ENCODE measurements around the gene COQ9.

The COQ9 gene

GRCh38 chr16:57473176-57473840 is 26.0 kb downstream of the COQ9 start:
- no peak for DNase-seq

GRCh38 chr16:57473906-57474305 is 26.6 kb downstream of the COQ9 start:
- no peak for DNase-seq

GRCh38 chr16:57474671-57475661 is 27.7 kb downstream of the COQ9 start:
- DNase-seq = no peak

DNA sequence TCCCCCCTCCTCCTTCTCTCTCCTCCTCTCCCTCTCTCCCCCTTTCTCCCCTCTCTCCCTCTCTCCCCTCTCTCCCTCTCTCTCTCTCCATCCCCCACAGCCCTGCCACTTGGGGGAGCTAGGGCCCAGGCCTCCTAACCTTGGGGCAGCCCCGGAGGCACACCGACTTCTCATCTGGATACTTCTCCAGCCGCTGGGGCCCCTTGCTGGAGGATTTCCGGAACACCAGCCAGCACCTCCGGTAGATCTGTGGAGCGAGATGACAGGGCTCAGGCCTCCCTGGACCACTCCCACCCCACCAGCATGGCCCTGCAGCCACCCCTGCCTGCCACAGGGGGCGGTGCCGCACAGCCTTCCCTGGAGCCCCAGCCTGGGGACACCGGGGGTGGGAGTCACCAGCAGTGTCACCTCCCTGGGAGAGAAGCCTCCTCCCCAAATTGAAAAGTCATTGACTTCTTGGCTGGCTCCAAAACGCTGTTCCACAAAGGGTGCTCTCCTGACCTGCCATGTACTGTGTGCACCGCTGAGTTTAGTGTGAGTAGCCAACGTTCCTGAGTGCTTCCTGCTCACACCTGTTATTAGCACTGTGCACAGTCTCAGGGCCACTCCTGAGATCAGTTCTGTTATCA is 28.5 kb downstream of the COQ9 start:
- DNase-seq = peak; percentile 27

DNA sequence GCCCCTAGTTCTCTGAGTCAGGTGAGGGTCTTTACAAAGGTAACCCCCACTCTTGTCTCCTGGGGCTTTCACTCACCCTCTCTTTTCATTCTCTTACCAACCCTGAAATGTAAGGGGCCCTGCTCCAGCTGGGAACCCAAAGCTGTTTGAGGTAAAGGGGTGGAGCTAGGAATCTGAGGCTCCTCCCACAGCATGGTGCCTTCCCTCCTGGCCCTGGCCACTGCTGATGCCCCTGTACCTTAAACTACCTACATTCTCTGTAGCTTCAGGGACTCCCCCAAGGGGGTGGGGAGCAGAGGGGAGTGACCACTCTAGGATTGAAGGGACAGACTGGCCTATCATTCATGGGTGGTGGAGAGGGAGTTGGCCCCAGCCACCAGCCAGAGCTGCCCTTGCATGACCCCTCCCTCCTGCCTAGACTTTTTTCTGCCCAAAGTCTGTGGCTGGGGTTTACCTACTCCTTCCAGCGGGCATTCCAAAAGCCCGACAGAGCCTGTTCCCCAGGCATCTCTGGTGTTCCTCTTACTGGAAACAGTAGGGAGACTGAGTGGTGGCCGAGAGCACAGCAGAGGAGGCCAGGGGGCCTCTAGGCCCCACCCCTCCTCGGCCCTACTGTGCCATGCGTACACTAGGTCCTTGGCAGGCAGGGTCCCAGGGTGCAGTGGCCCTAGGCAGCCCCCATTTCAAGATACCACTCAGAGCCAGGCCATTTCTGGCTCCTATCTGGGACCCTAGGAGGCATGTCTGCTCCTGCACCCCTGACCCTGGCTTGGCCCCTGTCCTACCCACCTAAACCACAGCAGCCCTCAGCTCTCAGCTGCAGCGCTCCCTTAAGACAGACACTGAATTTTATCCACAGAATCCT is 29.5 kb downstream of the COQ9 start:
- DNase-seq = no peak

- DNase-seq = no peak
Observed at GRCh38 chr16:57477531-57478202, 30.4 kb downstream of the COQ9 start.

- DNase-seq = no peak
Observed at GRCh38 chr16:57478396-57479204, 31.3 kb downstream of the COQ9 start.

GRCh38 chr16:57479205-57479975 is 32.1 kb downstream of the COQ9 start:
- peak; percentile 78 for DNase-seq

DNA sequence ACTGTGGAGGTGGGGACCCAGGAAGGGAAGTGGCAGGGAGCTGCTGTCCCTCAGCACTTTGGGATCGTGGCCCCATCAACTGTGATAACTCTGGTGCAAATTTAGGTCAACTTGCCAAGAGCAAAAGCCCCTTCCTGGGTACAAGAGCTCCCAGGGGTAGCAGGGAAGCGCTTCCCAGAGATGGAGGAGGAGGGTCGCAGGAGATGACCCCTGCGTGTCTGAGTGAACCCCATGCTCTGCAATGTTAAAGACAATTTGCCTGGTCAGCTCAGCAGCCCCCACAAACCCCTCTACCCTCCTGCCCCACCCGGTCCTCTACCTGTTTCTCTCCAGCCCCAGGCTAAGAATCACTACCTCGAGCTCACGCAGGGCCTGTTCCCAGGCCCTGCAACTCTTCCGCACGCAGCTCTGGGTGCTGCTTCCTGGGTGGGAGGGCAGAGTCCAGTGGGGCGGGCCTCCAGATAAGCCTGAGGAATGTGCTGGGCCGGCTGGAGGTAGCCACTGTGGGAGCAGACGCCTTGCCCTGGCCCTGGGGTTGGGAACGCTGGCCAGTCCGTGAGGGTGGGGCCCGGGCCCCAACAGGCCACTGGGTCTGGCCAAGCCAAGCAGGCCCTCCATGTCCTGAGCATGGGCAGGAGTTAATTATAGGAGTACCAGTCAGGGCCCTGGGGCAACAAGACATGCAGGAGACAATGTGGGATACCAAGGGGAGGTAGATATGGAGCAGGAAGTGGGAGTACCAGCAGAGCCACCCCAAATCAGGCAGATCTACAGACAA is 32.9 kb downstream of the COQ9 start:
- peak; percentile 28 for DNase-seq

DNA sequence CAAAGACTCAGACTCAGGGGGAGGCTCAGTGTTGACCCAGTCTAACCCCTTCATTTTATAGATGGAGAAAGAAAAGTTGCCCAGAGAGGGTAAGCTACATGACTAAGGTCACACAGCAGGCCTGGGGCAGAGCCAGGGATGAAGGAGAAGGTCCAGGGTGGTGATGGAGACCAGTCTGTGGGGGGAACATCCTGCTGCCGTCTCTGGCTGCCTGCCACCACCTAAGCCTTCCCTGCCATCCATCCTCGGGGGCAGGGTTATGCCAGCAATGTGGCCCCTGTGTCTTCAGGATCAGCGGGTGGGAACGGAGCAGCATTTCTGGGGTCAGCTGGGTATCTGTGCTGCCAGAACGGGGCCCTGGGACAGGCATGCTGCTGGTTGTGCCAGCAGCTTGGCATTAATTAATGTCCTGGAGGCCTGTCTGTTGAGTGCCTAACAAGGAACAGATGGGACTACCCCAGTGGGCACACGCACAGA is 33.5 kb downstream of the COQ9 start:
- DNase-seq = no peak

DNA sequence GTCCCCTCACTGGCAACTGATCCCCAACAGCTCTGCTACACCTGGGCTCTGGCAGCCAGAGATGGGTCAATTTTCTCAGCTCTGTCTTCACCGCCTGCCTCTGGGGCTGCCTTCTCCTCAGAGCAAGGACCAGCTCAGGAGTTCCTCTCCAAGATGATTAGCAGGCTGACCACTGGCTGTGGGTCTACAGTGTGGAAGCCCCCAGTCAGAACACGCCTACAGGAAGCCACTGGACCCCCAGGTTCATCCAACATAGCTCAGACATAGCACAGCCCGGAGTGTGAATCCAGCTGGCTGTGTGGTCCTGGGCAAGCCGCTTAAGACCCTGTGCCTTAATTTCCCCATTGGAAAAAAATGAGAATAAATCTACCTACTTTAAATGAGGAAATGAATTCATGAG is 34.1 kb downstream of the COQ9 start:
- DNase-seq = no peak

DNA sequence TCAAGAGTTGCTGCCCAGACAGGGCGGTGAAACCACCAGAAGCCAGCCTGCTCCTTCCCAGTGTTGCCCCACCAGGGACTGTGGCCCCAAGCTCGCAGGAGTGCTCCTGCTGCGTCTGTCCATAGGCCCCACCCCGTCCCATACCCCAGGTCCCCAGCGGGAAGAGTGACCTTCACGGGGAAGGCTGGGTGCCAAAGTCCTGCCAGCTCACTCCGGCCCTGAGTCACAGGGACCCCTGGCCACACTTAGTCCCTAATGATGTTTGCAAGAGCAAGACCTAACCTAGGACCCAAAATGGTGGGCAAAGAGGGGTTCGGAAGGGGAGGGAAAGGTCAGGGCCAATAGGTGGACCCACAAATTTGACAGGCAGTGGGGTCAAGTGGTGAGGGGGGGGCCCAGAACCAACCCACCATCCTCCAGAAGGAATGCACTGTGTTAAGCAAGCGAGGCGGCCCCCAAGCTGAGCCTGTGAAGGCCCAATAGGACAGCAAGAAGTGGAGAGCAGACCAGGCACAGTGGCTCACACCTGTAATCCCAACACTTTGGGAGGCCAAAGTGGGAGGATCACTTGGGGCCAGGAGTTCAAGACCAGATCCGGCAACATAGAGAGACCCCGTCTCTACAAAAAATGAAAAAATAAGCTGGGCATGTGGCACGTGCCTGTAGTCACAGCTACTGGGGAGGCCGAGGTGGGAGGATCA is 35.7 kb downstream of the COQ9 start:
- DNase-seq = no peak

DNA sequence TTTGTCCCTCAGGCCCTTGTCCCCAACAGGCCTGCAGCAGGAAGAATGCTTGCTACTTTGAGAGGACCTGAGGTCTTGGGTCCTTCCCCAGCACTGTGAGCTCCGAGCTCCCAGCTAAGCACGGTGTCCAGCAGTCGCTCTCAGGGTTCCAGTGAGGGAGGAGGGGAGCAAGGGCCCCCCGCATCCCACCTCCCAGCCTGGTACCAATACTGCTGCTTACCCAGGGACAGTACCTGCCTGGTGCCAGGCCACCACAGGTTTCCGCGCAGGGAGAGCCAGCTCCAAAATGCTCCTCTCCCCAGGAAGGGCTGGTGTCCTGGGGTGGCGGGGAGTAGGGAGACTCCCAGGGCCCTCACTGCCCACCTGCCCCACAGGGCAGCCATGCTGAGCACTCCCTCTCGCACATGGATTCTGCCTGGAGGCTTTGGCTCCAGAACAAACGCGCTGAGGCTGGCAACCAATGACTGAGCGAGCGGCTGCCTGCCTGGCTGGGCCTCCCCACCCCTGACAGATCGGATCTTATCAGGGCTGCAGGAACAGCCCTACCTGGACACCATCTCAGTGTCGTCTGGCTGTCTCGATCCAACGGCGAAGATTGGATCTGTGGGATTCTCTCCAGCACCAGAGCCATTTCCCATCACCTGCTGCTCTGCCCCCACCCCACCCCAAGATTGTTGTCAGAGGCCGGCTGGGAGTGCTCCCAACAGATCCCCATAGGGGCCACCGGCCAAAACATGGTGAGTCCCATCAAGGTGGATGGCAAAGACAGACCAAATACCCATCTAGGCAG is 36.6 kb downstream of the COQ9 start:
- DNase-seq = no peak

GRCh38 chr16:57484515-57485005 is 37.3 kb downstream of the COQ9 start:
- no peak for DNase-seq

DNA sequence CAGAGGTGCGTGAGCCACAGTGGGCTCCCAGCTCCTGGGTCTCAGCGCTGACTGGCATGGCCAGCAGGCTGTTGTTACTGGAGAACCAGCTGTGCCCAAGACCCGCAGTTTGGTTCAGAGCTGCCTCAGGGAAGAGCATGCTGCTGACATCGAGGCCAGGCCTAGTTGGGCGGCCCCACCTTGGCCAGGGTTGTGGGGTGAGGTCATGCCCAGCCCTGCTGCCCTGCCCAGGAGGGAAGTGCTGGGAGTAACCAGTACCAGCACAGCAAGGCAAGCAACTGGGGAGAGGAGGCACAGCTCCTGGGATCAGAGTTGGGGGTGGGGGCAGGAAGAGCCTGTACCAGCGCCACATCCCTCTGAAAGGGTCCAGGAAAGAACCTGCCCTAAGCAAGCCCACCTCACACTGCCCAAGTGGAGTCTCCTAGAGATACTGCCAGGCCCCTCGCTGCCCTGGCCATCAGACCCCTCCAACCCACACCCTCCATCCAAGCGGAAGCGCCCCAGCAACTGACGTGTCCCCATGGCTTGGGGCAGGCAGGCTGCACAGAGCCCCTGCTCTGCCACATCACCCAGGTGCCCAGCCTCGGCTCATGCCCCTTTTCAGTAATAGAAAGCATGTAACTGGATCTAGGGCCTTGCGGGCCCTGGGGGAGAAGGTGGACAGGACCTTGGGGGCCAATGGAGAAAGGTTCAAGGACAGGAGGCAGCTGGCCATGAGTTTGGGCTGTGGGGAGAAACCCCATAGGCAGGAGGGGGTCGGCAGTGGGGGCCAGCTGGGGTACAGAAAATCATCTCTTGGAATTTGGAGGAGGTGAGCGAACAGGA is 38.0 kb downstream of the COQ9 start:
- no peak for DNase-seq
